AG09309 (cell line): ENCODE results near the gene RPS6KA2.

ENCODE experiments used
- DNase-seq: peaks from one replicate; pipeline ENCODE4 v3.0.0-alpha.2; 2010; ENCODE audit warnings: low read depth
- H3K4me3 ChIP-seq: 2 replicates; pipeline ENCODE4 v1.5.1; 2011; ENCODE audit warnings: mild to moderate bottlenecking, low read depth, low read length, moderate library complexity; ENCODE audit not compliant: control insufficient read depth
- TF ChIP-seq, protein P1 (sequence below): IDR thresholded peaks from 2 replicates; pipeline ENCODE4 v1.5.1; 2011; ENCODE audit warnings: mild to moderate bottlenecking, low read depth, low read length, inconsistent platforms; ENCODE audit not compliant: insufficient read depth, control insufficient read depth; ENCODE audit errors: missing control alignments

RPS6KA2 gene

DNA sequence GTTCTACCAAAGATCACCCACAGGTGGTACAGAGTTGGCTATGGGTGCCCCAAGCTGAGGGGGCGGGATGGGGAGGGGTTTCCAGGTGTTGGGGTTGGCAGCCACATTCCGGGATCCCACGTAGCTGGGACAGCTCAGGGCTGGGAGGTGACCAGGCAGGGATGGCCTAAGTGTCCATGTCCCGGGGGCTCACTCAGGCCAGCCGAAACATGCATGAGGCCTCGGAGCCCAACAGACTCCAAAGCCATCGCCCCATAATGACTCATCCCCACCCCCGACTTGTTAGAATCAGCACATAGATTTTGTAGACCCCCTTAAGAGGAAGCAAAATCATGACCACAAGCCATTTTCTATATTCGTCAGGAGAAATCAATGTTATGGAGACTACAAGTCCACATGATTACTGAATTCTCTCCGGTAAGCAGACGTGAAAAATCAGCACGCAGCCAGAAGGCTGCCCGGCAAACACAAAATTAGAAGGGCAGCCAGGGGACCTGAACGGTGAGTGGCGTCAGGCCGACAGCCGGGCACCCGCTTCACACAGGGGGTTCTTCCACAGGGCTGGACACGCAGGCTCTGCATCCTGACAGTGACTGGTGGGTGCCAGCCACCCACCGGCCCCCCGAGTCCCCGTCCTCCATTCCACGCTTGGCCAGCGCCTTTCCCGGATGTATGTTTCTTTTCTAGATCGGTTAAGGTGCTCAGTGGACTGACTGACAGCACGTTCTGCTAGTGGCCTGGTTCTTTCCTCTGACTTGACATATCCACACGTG is 121.7 kb downstream of the RPS6KA2 start:
- no peak overlapping the region for H3K4me3 ChIP-seq
- TF ChIP-seq, protein P1, sequence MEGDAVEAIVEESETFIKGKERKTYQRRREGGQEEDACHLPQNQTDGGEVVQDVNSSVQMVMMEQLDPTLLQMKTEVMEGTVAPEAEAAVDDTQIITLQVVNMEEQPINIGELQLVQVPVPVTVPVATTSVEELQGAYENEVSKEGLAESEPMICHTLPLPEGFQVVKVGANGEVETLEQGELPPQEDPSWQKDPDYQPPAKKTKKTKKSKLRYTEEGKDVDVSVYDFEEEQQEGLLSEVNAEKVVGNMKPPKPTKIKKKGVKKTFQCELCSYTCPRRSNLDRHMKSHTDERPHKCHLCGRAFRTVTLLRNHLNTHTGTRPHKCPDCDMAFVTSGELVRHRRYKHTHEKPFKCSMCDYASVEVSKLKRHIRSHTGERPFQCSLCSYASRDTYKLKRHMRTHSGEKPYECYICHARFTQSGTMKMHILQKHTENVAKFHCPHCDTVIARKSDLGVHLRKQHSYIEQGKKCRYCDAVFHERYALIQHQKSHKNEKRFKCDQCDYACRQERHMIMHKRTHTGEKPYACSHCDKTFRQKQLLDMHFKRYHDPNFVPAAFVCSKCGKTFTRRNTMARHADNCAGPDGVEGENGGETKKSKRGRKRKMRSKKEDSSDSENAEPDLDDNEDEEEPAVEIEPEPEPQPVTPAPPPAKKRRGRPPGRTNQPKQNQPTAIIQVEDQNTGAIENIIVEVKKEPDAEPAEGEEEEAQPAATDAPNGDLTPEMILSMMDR = no peak
- no peak for DNase-seq

DNA sequence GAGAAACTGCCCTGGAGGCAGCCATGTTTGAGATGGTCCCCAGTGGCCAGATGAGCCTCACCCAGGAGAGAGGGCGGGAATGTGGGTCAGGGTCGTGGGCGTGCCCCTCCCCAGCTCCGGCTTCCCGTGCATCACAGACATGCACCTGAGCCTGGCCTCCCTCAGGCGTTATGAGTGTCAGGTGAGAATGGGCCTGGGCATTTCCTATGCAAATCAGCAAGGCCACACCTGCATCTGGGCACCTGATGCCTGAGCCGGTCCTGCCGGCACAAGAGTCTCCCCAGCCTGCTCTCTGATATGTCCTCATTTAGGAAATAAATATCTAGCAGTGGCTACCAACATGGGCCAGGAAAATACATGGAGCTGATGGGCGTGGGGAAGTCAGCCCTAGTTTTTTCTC is 123.0 kb downstream of the RPS6KA2 start:
- no peak for DNase-seq
- H3K4me3 ChIP-seq = no peak overlapping the region
- TF ChIP-seq, protein P1 = no peak

DNA sequence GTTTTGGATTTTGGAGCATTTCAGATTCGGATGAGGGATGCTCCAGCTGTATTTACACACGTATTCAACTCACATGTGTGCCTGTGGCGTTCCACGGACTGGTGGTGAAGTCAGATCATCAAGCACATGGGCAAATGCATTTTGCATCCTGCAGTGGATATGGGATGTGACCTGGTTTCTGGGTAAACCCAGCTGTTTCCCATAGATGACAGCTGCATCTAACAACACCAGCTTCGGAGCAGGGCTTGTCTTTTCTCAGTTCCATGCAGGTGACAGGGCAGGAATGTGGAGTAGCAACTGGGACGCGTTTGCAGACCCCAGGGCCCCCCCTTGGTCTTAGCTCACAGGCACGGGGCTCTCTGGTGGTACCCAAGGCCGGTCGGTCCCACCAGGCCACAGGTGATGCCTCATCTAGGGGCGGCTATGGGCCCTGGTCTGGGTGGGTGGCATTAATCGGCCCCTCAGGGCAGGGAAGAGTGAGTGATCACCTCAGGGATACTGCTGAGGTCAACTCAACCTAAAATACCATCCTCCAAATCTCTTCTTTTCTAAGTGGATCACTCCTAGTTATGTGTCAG is 123.8 kb downstream of the RPS6KA2 start:
- TF ChIP-seq, protein P1 = no peak
- DNase-seq = no peak
- no peak overlapping the region for H3K4me3 ChIP-seq

DNA sequence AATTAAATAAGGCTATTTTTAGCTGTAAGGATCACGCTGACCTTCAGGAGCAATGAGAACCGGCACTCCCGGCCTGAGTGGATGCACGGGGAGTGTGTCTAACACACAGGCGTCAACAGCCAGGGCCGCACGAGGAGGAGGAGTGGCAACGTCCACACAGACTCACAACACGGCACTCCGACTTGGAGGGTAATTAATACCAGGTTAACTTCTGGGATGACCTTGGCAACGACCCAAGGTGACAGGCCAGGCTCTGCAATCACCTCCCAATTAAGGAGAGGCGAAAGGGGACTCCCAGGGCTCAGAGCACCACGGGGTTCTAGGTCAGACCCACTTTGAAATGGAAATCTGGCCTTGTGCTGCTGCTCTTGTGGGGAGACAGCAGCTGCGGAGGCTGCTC is 124.6 kb downstream of the RPS6KA2 start:
- no peak for DNase-seq
- H3K4me3 ChIP-seq = no peak overlapping the region
- TF ChIP-seq, protein P1 = no peak

DNA sequence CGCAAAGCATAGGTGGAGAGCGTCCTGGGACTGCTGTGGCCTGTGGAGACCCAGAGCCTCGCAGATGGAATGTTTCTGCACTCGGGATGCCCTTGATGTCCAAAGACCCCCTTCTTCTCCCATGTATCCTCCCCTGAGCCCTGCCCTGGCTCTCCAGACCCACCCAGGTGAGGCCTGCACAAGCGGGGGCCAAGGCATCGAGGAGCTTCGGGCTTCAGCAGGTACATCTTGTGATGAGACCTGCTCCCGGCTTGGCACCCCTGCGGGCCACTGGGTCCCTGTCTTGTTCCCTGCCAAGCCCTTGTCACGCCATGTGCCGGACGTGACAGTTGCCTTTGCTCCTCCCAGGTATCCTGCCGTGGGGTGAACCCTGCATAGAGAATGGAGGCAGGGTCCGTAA is 125.8 kb downstream of the RPS6KA2 start:
- H3K4me3 ChIP-seq = no peak overlapping the region
- DNase-seq = no peak
- TF ChIP-seq, protein P1 = no peak

DNA sequence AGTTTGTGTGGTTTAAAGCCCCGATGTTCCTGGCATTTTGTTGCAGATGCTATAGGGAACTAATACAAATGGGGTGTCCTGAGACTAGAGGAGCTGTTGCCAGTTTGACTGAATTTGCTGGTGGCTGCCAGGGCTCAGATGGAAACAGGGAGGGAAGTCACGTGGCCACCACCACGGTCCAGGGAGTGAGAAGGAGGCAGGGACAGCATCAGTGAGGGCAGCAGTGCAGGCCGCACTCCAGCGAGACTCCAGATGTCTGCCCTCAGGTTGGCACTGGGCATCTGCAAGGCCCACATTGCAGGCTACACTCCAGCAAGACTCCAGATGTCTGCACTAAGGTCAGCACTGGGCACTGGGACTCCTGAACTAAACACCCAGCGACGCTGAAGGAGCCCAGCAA is 126.8 kb downstream of the RPS6KA2 start:
- no peak overlapping the region for H3K4me3 ChIP-seq
- DNase-seq = no peak
- TF ChIP-seq, protein P1 = no peak
